Neural crest cell (in vitro differentiated cells): Measurements from ENCODE around the gene TDRD9. TPM values are rescaled to one million over a fixed set of nuclear protein-coding genes. Genes with fewer than 3 reads are reported as not detected.
A peak's percentile ranks its signal among the peaks of the same experiment; 100 is the strongest.
"Not testable (repeated sequence)": the region's sequence is repeated elsewhere in the genome, so short reads cannot be mapped to it uniquely, and the experiment has no call there.

Experiments
- DNase-seq: peaks from one replicate; pipeline ENCODE4 v3.0.0; 2021; ENCODE audit warnings: low read depth, mixed read lengths, low spot score
- H3K27ac Mint-ChIP-seq: one replicate; pipeline ENCODE4 v1.8.0; 2021; ENCODE audit warnings: mild to moderate bottlenecking, mixed read lengths; ENCODE audit not compliant: unreplicated experiment
- H3K27me3 Mint-ChIP-seq: 2 replicates; pipeline ENCODE4 v1.8.0; 2021; ENCODE audit warnings: low read depth, mild to moderate bottlenecking, mixed read lengths
- H3K36me3 Mint-ChIP-seq: 2 replicates; pipeline ENCODE4 v1.8.0; 2021; ENCODE audit warnings: low read depth, mild to moderate bottlenecking, mixed read lengths
- H3K4me1 Mint-ChIP-seq: 2 replicates; pipeline ENCODE4 v1.8.0; 2021; ENCODE audit warnings: mixed read lengths
- H3K4me3 Mint-ChIP-seq: one replicate; pipeline ENCODE4 v1.8.0; 2021; ENCODE audit warnings: mild to moderate bottlenecking, mixed read lengths
- H3K9me3 Mint-ChIP-seq: 2 replicates; pipeline ENCODE4 v1.8.0; 2021; ENCODE audit warnings: mixed read lengths
- total RNA-seq: library from RNA; stranded (reverse); gene quantifications from 2 replicates; pipeline ENCODE4 v1.2.1, GENCODE V29; 2021
- TF ChIP-seq, protein P1 (sequence below): fragments of 200-600 bp; sonication (generic); conservative IDR thresholded peaks from 2 replicates; pipeline ENCODE4 v1.5.0; 2021; ENCODE audit warnings: antibody characterized with exemption, mild to moderate bottlenecking

The TDRD9 gene
- total RNA-seq, 1 donor from 2014 or later, result not detected

DNA sequence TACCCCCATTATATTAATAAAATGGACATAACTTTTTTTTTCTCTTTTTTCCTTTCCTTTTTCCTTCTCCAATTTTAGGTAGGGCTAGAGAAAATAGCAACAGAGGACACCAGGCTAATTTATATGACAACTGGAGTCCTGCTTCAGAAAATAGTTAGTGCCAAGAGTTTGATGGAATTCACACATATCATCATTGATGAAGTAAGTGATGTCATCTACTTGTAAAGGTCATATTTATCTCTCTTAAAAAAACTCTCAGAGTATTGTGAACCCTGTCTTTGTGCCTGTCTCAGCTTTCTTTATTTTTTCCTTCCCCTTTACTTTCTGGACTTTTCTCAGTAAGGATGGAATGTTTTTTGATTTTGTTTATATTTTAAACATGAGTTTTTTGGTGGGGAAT, 38.4 kb downstream of the TDRD9 start:
- no peak overlapping the region for H3K27ac Mint-ChIP-seq
- DNase-seq, result no peak
- TF ChIP-seq, protein P1, sequence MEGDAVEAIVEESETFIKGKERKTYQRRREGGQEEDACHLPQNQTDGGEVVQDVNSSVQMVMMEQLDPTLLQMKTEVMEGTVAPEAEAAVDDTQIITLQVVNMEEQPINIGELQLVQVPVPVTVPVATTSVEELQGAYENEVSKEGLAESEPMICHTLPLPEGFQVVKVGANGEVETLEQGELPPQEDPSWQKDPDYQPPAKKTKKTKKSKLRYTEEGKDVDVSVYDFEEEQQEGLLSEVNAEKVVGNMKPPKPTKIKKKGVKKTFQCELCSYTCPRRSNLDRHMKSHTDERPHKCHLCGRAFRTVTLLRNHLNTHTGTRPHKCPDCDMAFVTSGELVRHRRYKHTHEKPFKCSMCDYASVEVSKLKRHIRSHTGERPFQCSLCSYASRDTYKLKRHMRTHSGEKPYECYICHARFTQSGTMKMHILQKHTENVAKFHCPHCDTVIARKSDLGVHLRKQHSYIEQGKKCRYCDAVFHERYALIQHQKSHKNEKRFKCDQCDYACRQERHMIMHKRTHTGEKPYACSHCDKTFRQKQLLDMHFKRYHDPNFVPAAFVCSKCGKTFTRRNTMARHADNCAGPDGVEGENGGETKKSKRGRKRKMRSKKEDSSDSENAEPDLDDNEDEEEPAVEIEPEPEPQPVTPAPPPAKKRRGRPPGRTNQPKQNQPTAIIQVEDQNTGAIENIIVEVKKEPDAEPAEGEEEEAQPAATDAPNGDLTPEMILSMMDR, result no peak
- no peak overlapping the region for H3K4me3 Mint-ChIP-seq
- no peaks in the 10 kb centered on the region for H3K4me1 Mint-ChIP-seq
- no peaks in the 10 kb centered on the region for H3K36me3 Mint-ChIP-seq
- H3K27me3 Mint-ChIP-seq, result peaks cover 2% of the 10 kb centered on the region
- H3K9me3 Mint-ChIP-seq, result no peaks in the 10 kb centered on the region

DNA sequence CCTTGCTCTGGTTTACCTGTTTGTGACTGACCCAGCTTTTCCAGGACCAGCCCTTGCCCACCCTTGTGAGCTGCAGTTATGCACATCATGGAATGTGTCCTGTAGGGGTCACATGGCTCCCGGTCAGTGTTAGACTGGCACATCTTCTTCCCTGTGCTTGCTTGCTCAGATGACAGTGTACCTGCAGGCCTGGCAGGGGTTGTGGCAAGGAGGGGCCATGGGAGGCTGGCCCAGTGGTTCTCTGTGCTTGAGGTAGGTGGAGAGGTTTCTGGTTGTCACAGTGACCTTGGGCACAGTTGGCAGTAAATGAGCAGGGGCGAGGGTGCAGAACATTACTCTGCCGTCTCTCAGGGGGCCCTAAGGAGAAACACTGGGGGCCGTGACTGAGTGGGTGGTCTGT, 41.7 kb downstream of the TDRD9 start:
- TF ChIP-seq, protein P1, result no peak
- no peak for DNase-seq
- H3K27me3 Mint-ChIP-seq, result peaks cover 4% of the 10 kb centered on the region
- H3K36me3 Mint-ChIP-seq, result no peaks in the 10 kb centered on the region
- no peaks in the 10 kb centered on the region for H3K9me3 Mint-ChIP-seq
- no peak overlapping the region for H3K4me3 Mint-ChIP-seq
- H3K27ac Mint-ChIP-seq, result no peak overlapping the region
- no peaks in the 10 kb centered on the region for H3K4me1 Mint-ChIP-seq

DNA sequence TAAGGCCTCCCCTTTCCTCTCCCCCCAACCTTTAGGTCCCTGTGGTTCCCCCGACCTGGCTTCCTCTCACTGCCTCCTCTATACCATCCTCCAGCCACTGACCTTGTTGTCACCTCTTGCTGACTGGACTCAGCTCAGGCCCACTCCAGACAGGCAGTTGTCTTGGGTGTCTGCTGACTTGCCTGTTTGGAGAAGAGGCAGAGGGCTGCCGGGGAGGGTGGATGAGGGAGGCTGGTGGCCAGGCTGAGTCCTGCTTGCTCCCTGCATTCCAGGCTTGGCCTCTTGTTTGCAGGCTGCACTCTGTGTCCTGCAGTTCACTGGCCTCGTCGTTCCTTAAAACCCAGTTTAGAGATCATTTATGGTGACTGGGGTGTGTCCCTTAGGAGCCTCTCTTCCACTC, 45.1 kb downstream of the TDRD9 start:
- no peak overlapping the region for H3K4me3 Mint-ChIP-seq
- no peak for DNase-seq
- peaks cover 2% of the 10 kb centered on the region for H3K9me3 Mint-ChIP-seq
- no peaks in the 10 kb centered on the region for H3K36me3 Mint-ChIP-seq
- H3K27ac Mint-ChIP-seq, result no peak overlapping the region
- TF ChIP-seq, protein P1, result no peak
- peaks cover 6% of the 10 kb centered on the region for H3K27me3 Mint-ChIP-seq
- no peaks in the 10 kb centered on the region for H3K4me1 Mint-ChIP-seq

DNA sequence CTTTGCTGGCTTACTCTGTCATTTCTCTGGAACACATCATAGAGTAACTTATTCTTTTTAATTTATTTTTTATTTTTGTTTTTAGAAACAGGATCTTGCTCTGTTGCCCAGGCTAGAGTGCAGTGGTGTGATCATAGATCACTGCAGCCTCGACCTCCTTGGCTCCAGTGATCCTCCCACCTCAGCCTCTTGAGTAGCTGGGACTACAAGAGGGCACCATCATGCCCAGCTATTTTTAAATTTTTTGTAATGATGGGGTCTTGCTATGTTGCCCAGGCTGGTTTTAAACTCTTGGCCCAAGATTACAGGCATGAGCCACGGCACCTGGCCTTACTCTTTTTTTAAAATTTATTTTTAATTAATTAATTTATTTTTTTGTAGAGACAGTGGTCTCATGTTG, 46.3 kb downstream of the TDRD9 start:
- Mint-ChIP-seq H3K27ac (no peak overlapping the region), H3K36me3 (no peaks in the 10 kb centered on the region), H3K9me3 (peaks cover 2% of the 10 kb centered on the region), H3K4me1 (no peaks in the 10 kb centered on the region), H3K27me3 (peaks cover 6% of the 10 kb centered on the region), H3K4me3 (no peak overlapping the region)
- no peak for DNase-seq
- TF ChIP-seq, protein P1, result no peak

DNA sequence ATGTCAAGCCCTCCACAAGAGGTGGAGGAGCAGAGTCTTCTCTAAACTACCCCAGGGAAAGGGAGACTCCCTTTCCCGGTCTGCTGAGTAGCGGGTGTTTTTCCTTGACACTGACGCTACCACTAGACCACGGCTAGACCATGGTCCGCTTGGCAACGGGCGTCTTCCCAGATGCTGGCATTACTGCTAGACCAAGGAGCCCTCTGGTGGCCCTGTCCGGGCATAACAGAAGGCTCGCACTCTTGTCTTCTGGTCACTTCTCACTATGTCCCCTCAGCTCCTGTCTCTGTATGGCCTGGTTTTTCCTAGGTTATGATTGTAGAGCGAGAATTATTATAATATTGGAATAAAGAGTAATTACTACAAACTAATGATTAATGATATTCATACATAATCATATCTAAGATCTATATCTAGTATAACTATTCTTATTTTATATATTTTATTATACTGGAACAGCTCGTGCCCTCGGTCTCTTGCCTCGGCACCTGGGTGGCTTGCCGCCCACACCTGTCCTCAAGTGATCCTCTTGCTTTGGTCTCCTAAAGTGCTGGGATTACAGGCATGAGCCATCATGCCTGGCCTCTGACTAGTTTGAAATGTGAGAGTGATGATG, 52.5 kb downstream of the TDRD9 start:
- Mint-ChIP-seq H3K9me3 (peaks cover 11% of the 10 kb centered on the region), H3K27me3 (peaks cover 12% of the 10 kb centered on the region)
- not testable (repeated sequence) for H3K4me3 Mint-ChIP-seq, H3K27ac Mint-ChIP-seq, H3K4me1 Mint-ChIP-seq, H3K36me3 Mint-ChIP-seq
- DNase-seq, result peak; percentile 38
- TF ChIP-seq, protein P1, result peak; percentile 68

DNA sequence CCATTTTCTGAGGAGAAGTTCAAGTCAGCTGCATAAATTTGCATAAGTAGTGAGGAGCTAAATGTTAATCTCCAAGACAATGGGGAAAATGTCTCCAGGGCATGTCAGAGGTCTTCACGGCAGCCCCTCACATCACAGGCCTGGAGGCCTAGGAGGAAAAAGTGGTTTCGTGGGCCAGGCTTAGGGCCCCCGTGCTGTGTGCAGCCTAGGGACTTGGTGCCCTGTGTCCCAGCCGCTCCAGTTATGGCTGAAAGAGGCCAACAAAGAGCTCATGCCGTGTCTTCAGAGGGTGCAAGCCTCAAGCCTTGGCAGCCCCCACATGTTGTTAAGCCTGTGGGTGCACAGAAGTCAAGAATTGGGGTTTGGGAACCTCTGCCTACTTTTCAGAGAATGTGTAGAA, 55.9 kb downstream of the TDRD9 start:
- no peak overlapping the region for H3K4me3 Mint-ChIP-seq
- TF ChIP-seq, protein P1, result no peak
- H3K36me3 Mint-ChIP-seq, result peaks cover 7% of the 10 kb centered on the region
- no peak for DNase-seq
- H3K27me3 Mint-ChIP-seq, result peaks cover 22% of the 10 kb centered on the region
- H3K27ac Mint-ChIP-seq, result no peak overlapping the region
- H3K9me3 Mint-ChIP-seq, result peaks cover 16% of the 10 kb centered on the region
- no peaks in the 10 kb centered on the region for H3K4me1 Mint-ChIP-seq
